SK-N-SH treated with all-trans-retinoic acid at 6 μM for 48 hours (cell line): ENCODE data around the gene GRAMD2A.
A peak's percentile ranks its signal among the peaks of the same experiment; 100 is the strongest.

Experiments
- ATAC-seq: fragments of 200-7000 bp; cut with Tn5 transposase; 3 replicates; pipeline ENCODE4 v1.9.1; 2020; ENCODE audit warnings: mild to moderate bottlenecking, moderate library complexity
- ARNTL ChIP-seq: fragments of 450-650 bp; formaldehyde crosslinking; IDR thresholded peaks from 2 replicates; pipeline ENCODE4 v1.5.0; 2020; ENCODE audit warnings: low read depth, mild to moderate bottlenecking, moderate library complexity, borderline replicate concordance
- BACH2 ChIP-seq: fragments of 250-450 bp; sonication (Bioruptor Pico); IDR thresholded peaks from 2 replicates; pipeline ENCODE4 v1.9.0; 2021; ENCODE audit warnings: mild to moderate bottlenecking, borderline replicate concordance
- CSDC2 ChIP-seq: fragments of 250-450 bp; sonication (Bioruptor Pico); IDR thresholded peaks from 2 replicates; pipeline ENCODE4 v1.5.0; 2020; ENCODE audit warnings: mild to moderate bottlenecking, moderate library complexity
- ESRRG ChIP-seq: fragments of 250-450 bp; sonication (Bioruptor Pico); IDR thresholded peaks from 2 replicates; pipeline ENCODE4 v1.6.1; 2021; ENCODE audit warnings: mild to moderate bottlenecking
- GLIS3 ChIP-seq: fragments of 250-450 bp; sonication (Bioruptor Pico); IDR thresholded peaks from 2 replicates; pipeline ENCODE4 v1.5.0; 2020; ENCODE audit warnings: mild to moderate bottlenecking, moderate library complexity
- ISL1 ChIP-seq: fragments of 250-450 bp; sonication (Bioruptor Pico); IDR thresholded peaks from 2 replicates; pipeline ENCODE4 v2.1.2; 2022; ENCODE audit warnings: mild to moderate bottlenecking, moderate library complexity
- OSR1 ChIP-seq: fragments of 250-450 bp; sonication (Bioruptor Pico); IDR thresholded peaks from 2 replicates; pipeline ENCODE4 v1.8.0; 2022; ENCODE audit warnings: moderate library complexity, mild to moderate bottlenecking, inconsistent platforms
- PPARA ChIP-seq: fragments of 250-450 bp; sonication (Bioruptor Pico); IDR thresholded peaks from 2 replicates; pipeline ENCODE4 v1.5.0; 2020; ENCODE audit warnings: mild to moderate bottlenecking, borderline replicate concordance
- RARB ChIP-seq: fragments of 250-450 bp; sonication (Bioruptor Pico); IDR thresholded peaks from 2 replicates; pipeline ENCODE4 v1.8.0; 2021; ENCODE audit warnings: mild to moderate bottlenecking, moderate library complexity
- SNAI2 ChIP-seq: fragments of 250-450 bp; sonication (Bioruptor Pico); IDR thresholded peaks from 2 replicates; pipeline ENCODE4 v1.5.0; 2020; ENCODE audit warnings: mild to moderate bottlenecking, moderate library complexity
- TCF4 ChIP-seq: fragments of 250-450 bp; sonication (Bioruptor Pico); IDR thresholded peaks from 2 replicates; pipeline ENCODE4 v1.8.0; 2021; ENCODE audit warnings: mild to moderate bottlenecking, moderate library complexity, borderline replicate concordance
- TOX ChIP-seq: fragments of 250-450 bp; sonication (Bioruptor Pico); IDR thresholded peaks from 2 replicates; pipeline ENCODE4 v1.8.0; 2021; ENCODE audit warnings: mild to moderate bottlenecking, moderate library complexity, borderline replicate concordance
- ZC3H10 ChIP-seq: fragments of 250-450 bp; sonication (Bioruptor Pico); IDR thresholded peaks from 2 replicates; pipeline ENCODE4 v1.5.1; 2021; ENCODE audit warnings: mild to moderate bottlenecking, moderate library complexity
- ZFP30 ChIP-seq: fragments of 450-650 bp; formaldehyde crosslinking; IDR thresholded peaks from 2 replicates; pipeline ENCODE4 v1.5.0; 2022; ENCODE audit warnings: mild to moderate bottlenecking, moderate library complexity
- ZNF565 ChIP-seq: fragments of 450-650 bp; formaldehyde crosslinking; conservative IDR thresholded peaks from 2 replicates; pipeline ENCODE4 v1.5.0; 2020; ENCODE audit warnings: low read depth, mild to moderate bottlenecking, moderate library complexity
- TF ChIP-seq, protein P1 (sequence below): fragments of 250-450 bp; sonication (Bioruptor Pico); IDR thresholded peaks from 2 replicates; pipeline ENCODE4 v1.8.0; 2020; ENCODE audit warnings: mild to moderate bottlenecking, moderate library complexity, borderline replicate concordance
- TF ChIP-seq, protein P2 (sequence below): fragments of 250-450 bp; sonication (Bioruptor Pico); IDR thresholded peaks from 2 replicates; pipeline ENCODE4 v1.5.1; 2020; ENCODE audit warnings: low read depth, mild to moderate bottlenecking, moderate library complexity
- TF ChIP-seq, protein P3 (sequence below): fragments of 250-450 bp; sonication (Bioruptor Pico); IDR thresholded peaks from 2 replicates; pipeline ENCODE4 v1.8.0; 2021; ENCODE audit warnings: low read depth, mild to moderate bottlenecking, moderate library complexity, borderline replicate concordance
- TF ChIP-seq, protein P4 (sequence below): fragments of 250-450 bp; sonication (Bioruptor Pico); IDR thresholded peaks from 2 replicates; pipeline ENCODE4 v1.5.1; 2021; ENCODE audit warnings: mild to moderate bottlenecking, moderate library complexity

Gene GRAMD2A

DNA sequence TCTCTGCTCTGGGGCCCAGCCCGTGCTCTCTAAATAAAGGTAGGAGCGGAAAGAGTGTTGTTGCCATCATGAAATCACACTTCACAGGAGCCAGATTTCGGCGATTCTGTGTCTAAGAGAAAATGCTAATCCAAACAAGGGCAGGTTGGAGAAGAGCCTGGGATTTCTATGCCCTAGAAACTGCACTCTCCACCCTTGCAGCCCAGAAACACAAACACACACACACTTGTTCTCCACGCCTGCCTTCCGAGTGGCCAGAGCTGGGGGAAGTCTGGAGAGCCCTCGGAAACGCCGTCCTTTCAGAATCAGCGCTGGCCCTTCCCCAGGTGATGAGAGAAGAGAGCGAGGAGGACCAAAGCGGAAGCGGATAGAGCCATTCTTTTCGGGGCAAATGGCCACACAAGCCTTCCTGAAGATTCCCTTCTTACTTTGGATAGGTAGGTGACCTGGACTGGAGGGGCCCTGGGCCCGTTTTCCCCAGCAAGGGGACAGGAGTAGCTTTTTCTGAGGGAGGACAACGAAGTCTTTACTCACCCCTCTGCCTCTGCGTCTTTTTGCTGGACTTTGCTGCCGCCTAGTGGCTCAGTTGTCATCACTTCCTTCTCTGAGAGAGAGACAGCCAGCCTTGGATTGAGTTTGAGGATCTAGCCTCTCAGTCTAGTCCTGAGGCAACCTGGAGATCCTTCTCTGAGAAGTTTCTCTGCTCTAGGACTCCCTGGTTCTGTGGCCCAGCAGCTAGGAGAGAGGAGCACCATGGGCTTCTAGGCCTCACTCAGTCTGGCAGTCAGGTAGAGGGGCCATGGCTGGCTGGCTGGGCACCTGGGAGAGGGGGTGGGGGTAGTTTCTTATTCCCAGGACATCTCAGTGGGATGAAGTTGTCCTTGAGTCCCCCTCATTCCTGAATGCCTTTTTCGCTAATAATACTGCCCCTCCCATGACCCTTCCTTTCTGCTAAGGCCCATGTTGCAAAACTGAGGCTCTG, 41.7 kb downstream of the GRAMD2A start:
- ATAC-seq = peak; percentile 96
- TF ChIP-seq BACH2 (CRISPR knock-in tag) (no peak), RARB (no peak), GLIS3 (CRISPR knock-in tag) (no peak), TOX (CRISPR knock-in tag) (no peak), OSR1 (CRISPR knock-in tag) (no peak), ESRRG (CRISPR knock-in tag) (no peak), ZNF565 (CRISPR knock-in tag) (no peak), ZC3H10 (no peak), ARNTL (CRISPR knock-in tag) (no peak)
- TF ChIP-seq, protein P1, sequence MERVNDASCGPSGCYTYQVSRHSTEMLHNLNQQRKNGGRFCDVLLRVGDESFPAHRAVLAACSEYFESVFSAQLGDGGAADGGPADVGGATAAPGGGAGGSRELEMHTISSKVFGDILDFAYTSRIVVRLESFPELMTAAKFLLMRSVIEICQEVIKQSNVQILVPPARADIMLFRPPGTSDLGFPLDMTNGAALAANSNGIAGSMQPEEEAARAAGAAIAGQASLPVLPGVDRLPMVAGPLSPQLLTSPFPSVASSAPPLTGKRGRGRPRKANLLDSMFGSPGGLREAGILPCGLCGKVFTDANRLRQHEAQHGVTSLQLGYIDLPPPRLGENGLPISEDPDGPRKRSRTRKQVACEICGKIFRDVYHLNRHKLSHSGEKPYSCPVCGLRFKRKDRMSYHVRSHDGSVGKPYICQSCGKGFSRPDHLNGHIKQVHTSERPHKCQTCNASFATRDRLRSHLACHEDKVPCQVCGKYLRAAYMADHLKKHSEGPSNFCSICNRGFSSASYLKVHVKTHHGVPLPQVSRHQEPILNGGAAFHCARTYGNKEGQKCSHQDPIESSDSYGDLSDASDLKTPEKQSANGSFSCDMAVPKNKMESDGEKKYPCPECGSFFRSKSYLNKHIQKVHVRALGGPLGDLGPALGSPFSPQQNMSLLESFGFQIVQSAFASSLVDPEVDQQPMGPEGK (CRISPR knock-in tag) = no peak
- TF ChIP-seq, protein P2, sequence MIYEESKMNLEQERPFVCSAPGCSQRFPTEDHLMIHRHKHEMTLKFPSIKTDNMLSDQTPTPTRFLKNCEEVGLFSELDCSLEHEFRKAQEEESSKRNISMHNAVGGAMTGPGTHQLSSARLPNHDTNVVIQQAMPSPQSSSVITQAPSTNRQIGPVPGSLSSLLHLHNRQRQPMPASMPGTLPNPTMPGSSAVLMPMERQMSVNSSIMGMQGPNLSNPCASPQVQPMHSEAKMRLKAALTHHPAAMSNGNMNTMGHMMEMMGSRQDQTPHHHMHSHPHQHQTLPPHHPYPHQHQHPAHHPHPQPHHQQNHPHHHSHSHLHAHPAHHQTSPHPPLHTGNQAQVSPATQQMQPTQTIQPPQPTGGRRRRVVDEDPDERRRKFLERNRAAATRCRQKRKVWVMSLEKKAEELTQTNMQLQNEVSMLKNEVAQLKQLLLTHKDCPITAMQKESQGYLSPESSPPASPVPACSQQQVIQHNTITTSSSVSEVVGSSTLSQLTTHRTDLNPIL (CRISPR knock-in tag) = no peak
- TF ChIP-seq, all 23 proteins: peak for 0

DNA sequence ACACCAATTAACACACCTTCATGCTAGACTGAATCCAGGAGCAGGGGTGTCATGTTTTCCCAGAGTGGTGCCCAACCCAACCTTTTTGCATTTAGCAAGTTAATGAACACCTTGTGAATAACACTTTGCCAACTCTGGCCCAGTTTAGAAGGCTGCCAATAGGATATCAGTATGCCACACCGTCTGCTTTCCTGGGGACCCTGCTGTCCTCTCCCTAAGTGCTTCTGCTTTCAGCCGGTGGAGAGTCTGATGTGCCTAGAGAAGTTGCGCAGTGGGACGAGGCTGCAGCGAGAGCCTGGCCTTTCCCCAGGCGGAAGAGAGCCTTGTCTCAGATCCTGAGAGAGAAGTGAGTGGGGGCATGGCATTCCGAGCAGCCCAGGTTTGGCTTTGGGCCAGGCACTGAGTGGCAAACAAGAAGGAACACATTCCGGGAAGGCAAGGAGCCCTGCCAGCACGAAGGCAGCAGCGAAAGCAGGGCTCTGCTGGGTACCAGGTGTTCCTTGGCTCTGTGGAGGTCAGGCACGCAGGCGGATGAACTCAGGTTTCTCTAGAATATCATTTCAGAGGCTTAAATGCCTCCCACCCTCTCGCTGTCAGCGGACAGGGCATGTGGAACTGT, 42.5 kb downstream of the GRAMD2A start:
- ATAC-seq = peak; percentile 67

DNA sequence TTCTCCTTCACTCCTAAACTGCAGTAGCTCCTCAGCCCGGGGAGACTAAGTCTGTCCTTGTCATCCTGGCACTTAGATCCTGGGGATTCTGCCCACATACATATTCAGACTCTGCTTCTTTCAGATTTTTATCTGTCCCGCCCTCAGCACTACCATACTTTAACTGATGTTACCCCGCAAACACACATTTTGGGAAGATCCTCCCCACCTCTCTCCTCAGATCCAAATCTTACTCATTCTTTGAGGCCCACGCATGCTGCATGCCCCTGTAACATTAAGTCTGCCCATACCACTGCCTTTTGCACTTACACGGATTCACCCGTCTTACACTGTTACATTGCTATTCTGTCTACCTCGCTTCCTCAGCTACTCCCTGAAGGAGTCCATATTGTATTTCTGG, 43.3 kb downstream of the GRAMD2A start:
- TF ChIP-seq TCF4 (CRISPR knock-in tag) = no peak
- TF ChIP-seq ESRRG (CRISPR knock-in tag) = no peak
- TF ChIP-seq, protein P2 (CRISPR knock-in tag) = no peak
- TF ChIP-seq ZFP30 = no peak
- no peak for TF ChIP-seq RARB
- TF ChIP-seq CSDC2 (CRISPR knock-in tag) = no peak
- no peak for TF ChIP-seq ISL1 (CRISPR knock-in tag)
- TF ChIP-seq BACH2 (CRISPR knock-in tag) = no peak
- no peak for TF ChIP-seq ARNTL (CRISPR knock-in tag)
- TF ChIP-seq, protein P3, sequence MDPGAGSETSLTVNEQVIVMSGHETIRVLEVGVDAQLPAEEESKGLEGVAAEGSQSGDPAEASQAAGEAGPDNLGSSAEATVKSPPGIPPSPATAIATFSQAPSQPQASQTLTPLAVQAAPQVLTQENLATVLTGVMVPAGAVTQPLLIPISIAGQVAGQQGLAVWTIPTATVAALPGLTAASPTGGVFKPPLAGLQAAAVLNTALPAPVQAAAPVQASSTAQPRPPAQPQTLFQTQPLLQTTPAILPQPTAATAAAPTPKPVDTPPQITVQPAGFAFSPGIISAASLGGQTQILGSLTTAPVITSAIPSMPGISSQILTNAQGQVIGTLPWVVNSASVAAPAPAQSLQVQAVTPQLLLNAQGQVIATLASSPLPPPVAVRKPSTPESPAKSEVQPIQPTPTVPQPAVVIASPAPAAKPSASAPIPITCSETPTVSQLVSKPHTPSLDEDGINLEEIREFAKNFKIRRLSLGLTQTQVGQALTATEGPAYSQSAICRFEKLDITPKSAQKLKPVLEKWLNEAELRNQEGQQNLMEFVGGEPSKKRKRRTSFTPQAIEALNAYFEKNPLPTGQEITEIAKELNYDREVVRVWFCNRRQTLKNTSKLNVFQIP (CRISPR knock-in tag) = no peak
- no peak for TF ChIP-seq PPARA (CRISPR knock-in tag)
- no peak for TF ChIP-seq ZNF565 (CRISPR knock-in tag)
- no peak for TF ChIP-seq SNAI2 (CRISPR knock-in tag)
- TF ChIP-seq, protein P1 (CRISPR knock-in tag) = no peak
- TF ChIP-seq, protein P4, sequence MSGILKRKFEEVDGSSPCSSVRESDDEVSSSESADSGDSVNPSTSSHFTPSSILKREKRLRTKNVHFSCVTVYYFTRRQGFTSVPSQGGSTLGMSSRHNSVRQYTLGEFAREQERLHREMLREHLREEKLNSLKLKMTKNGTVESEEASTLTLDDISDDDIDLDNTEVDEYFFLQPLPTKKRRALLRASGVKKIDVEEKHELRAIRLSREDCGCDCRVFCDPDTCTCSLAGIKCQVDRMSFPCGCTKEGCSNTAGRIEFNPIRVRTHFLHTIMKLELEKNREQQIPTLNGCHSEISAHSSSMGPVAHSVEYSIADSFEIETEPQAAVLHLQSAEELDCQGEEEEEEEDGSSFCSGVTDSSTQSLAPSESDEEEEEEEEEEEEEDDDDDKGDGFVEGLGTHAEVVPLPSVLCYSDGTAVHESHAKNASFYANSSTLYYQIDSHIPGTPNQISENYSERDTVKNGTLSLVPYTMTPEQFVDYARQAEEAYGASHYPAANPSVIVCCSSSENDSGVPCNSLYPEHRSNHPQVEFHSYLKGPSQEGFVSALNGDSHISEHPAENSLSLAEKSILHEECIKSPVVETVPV (CRISPR knock-in tag) = no peak
- TF ChIP-seq ZC3H10 = no peak
- TF ChIP-seq, all 23 proteins: peak for 0
- ATAC-seq = no peak

More for the DNA sequence above, 42.5 kb downstream of the GRAMD2A start:
- TF ChIP-seq ISL1 (CRISPR knock-in tag) (peak; percentile 42; the same call in 1 of the 2 replicates), TCF4 (CRISPR knock-in tag) (no peak), SNAI2 (CRISPR knock-in tag) (no peak)
- TF ChIP-seq, all 23 proteins: peak for 1
